ENCODE results near the gene MYO5A. TPM values are rescaled to one million over a fixed set of nuclear protein-coding genes. Genes with fewer than 3 reads are reported as not detected.

MYO5A gene
- total RNA-seq, 6 donors from 2014 or later, result 24.8 to 76.5 (median 35.5) TPM

DNA sequence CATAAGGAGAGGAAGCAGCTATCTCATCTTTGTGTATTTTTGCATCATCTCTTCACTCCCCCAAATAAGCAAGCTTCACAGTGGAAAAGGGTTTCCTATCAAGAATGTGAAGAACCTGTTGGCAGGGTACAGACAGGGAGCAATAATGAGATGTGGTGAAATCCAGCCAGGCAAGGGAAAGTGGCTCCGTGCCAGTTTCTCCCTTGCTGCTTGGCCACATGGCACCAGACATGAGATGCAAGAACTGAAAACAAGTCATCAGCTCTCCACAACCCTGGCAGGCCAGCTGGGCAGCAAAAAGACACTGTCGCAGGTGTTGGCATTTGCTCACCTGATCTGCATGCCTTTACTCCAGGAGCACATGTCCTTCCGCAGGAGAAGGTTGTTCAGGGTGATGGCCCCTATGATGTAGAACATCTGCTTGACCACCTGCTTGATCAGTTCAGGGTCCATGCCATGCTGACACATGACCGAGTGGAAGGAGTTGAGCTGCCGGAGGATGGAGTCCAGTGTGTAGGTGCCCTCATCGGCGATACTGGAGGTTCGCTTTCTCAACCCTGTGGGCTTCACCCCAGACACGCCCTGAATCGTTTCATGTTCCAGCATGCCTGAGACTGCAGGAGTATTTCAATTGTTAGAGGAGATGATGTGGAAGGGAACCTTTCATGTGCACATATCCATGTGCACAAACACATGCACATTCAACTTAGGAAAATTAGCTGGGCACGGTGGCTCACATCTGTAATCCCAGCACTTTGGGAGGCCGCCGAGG lies 209.8 kb downstream of the MYO5A start:
- H3K27me3 ChIP-seq, result no peaks in the 10 kb centered on the region
- peak in 1 of 2 donors; percentile 86 for DNase-seq
- ATAC-seq (ENCODE audit: low FRiP score in 2 of 2), result peak in 1 of 2 donors; percentile 22
- peaks cover 0 to 6% (median 0%) of the 10 kb centered on the region in 4 donors for H3K4me1 ChIP-seq
- H3K4me3 ChIP-seq, result no peak overlapping the region
- WGBS, 2 donors, result 91 to 95% methylated on average over 12 to 13 of the region's 13 CpGs
- H3K27ac ChIP-seq, result no peak overlapping the region
- H3K36me3 ChIP-seq, result peaks cover 0 to 67% (median 7%) of the 10 kb centered on the region in 4 donors
- H3K9me3 ChIP-seq, result no peaks in the 10 kb centered on the region
- TF ChIP-seq, protein P1, sequence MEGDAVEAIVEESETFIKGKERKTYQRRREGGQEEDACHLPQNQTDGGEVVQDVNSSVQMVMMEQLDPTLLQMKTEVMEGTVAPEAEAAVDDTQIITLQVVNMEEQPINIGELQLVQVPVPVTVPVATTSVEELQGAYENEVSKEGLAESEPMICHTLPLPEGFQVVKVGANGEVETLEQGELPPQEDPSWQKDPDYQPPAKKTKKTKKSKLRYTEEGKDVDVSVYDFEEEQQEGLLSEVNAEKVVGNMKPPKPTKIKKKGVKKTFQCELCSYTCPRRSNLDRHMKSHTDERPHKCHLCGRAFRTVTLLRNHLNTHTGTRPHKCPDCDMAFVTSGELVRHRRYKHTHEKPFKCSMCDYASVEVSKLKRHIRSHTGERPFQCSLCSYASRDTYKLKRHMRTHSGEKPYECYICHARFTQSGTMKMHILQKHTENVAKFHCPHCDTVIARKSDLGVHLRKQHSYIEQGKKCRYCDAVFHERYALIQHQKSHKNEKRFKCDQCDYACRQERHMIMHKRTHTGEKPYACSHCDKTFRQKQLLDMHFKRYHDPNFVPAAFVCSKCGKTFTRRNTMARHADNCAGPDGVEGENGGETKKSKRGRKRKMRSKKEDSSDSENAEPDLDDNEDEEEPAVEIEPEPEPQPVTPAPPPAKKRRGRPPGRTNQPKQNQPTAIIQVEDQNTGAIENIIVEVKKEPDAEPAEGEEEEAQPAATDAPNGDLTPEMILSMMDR (IDR thresholded peaks at IDR 0.05), result no peak
- TF ChIP-seq EP300 (IDR thresholded peaks at IDR 0.05), result no peak
- TF ChIP-seq POLR2A (IDR thresholded peaks at IDR 0.05), result no peak
- TF ChIP-seq POLR2AphosphoS5 (IDR thresholded peaks at IDR 0.05), result no peak

DNA sequence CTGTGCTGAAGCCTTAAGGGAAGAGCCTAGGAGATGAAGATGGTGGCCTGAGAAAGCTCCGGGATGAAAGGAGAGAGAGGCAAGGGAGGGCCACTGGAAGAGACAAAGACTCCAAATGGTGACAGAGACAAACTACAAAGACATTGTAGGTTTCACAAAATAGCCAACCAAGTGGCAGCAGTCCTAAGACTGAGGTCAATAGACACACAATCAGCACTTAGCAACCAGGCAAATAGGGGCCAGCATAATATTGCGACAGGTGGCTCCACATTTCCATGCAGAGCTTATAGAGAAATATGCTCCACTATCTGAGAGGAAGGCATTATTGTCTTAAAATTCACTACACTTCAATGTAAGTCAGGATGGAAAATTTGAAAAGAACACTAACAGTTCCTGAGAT lies 211.0 kb downstream of the MYO5A start:
- no peak overlapping the region for H3K27ac ChIP-seq
- peaks cover 0 to 6% (median 0%) of the 10 kb centered on the region in 4 donors for H3K4me1 ChIP-seq
- H3K9me3 ChIP-seq, result no peaks in the 10 kb centered on the region
- H3K27me3 ChIP-seq, result no peaks in the 10 kb centered on the region
- WGBS, 2 donors, result 96 to 97% methylated on average over 2 of the region's 2 CpGs
- H3K36me3 ChIP-seq, result peaks cover 0 to 71% (median 8%) of the 10 kb centered on the region in 4 donors
- no peak overlapping the region for H3K4me3 ChIP-seq
- ATAC-seq (ENCODE audit: low FRiP score in 2 of 2), result no peak
- no peak for DNase-seq
- TF ChIP-seq POLR2AphosphoS5 (IDR thresholded peaks at IDR 0.05) (no peak), EP300 (IDR thresholded peaks at IDR 0.05) (no peak), POLR2A (IDR thresholded peaks at IDR 0.05) (no peak)
- TF ChIP-seq, protein P1 (IDR thresholded peaks at IDR 0.05), result no peak

DNA sequence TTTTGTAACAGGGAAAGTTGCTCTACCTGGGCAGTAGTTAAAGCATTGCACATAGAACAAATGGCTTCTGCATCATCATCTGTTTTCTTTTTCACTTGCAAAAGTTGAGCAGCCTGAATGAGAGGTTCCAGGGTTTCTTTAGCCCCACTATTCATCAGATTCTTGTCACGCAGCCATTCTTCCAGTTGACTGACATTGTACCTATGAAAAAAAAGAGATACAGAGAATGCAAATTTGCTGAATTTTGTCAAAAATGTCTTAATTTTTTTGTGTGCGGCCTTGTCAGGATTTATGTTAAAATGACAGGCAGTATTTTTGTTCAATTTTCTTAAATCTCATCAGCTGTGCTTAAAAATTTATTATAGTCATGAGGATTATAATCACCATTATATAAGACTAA lies 211.7 kb downstream of the MYO5A start:
- TF ChIP-seq, protein P1 (IDR thresholded peaks at IDR 0.05), result no peak
- TF ChIP-seq POLR2AphosphoS5 (IDR thresholded peaks at IDR 0.05), result no peak
- TF ChIP-seq POLR2A (IDR thresholded peaks at IDR 0.05), result no peak
- TF ChIP-seq EP300 (IDR thresholded peaks at IDR 0.05), result no peak
- Histone ChIP-seq H3K4me1 (peaks cover 0 to 6% (median 0%) of the 10 kb centered on the region in 4 donors), H3K4me3 (no peak overlapping the region), H3K9me3 (no peaks in the 10 kb centered on the region), H3K27ac (no peak overlapping the region), H3K27me3 (no peaks in the 10 kb centered on the region), H3K36me3 (peaks cover 0 to 74% (median 8%) of the 10 kb centered on the region in 4 donors)
- no peak for DNase-seq
- 97% methylated on average over 2 of the region's 2 CpGs for WGBS, 2 donors
- no peak for ATAC-seq (ENCODE audit: low FRiP score in 2 of 2)

DNA sequence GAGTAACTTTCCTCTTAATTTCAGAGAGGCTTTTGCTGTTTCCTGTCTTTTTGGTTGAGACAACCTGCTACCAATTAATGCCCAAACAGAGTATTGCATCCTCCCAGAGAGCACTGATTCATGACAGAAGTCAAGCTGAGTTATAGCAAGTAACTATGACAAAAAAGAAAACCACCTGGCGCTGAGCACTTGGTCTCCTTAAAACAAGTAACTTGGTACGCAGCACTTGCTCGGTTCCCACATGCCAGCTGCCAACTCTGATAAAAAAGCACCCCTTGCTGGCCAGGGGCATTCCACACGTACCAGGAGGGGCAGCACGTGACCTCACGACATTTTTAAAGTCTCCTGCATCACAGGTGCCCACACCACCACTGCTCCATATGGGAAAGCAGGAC lies 219.5 kb downstream of the MYO5A start:
- WGBS, 2 donors, result 82% methylated on average over 4 to 6 of the region's 6 CpGs
- Histone ChIP-seq H3K27ac (no peak overlapping the region), H3K27me3 (no peaks in the 10 kb centered on the region), H3K4me1 (no peaks in the 10 kb centered on the region), H3K4me3 (no peak overlapping the region), H3K9me3 (no peaks in the 10 kb centered on the region), H3K36me3 (peaks cover 0 to 26% (median under 1%) of the 10 kb centered on the region in 4 donors)
- ATAC-seq (ENCODE audit: low FRiP score in 2 of 2) (no peak), DNase-seq (no peak)
- TF ChIP-seq POLR2AphosphoS5 (IDR thresholded peaks at IDR 0.05), result no peak

DNA sequence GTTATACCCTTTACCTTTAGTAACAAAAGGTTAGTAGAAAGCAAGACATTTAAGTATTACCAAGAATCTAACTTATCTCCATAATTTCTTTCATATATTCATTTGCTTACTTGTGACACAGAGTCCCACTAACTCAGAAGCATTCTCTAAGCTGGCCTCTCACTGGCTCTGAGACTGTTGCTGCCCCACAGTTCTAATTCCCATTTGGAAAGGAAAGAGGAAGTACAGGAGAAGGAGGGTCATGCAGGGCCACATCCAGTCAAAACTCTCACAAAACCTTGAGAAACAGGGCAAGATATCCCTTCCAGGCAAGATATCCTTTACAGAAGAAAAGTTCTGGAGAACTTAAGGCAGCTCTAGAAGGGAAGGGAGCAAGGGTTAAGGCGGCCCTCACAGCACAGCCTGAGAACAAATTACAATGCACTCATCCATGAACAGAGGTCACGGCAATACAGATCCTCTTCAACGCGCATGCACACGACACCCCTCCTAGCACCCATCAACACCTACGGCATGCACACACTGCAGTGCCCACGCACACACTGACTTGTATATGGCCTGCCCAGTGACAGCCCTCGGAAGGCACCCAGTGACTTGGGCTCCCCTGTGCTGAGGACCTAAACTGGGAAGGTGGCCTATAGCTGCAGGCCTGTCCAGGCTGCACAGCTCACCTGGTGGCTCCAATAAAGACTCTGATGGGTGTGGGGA lies 220.1 kb downstream of the MYO5A start:
- no peak overlapping the region for H3K27ac ChIP-seq
- ATAC-seq (ENCODE audit: low FRiP score in 2 of 2), result peak in 1 of 2 donors; percentile 28
- no peaks in the 10 kb centered on the region for H3K9me3 ChIP-seq
- no peak overlapping the region for H3K4me3 ChIP-seq
- no peaks in the 10 kb centered on the region for H3K4me1 ChIP-seq
- 83 to 100% methylated on average over 2 to 8 of the region's 8 CpGs for WGBS, 2 donors
- no peak for TF ChIP-seq POLR2A (IDR thresholded peaks at IDR 0.05)
- TF ChIP-seq, protein P1 (IDR thresholded peaks at IDR 0.05), result no peak
- no peak for TF ChIP-seq EP300 (IDR thresholded peaks at IDR 0.05)
- TF ChIP-seq POLR2AphosphoS5 (IDR thresholded peaks at IDR 0.05), result no peak
- peaks cover 0 to 20% (median under 1%) of the 10 kb centered on the region in 4 donors for H3K36me3 ChIP-seq
- H3K27me3 ChIP-seq, result no peaks in the 10 kb centered on the region
- no peak for DNase-seq
